Measurements from ENCODE around the gene TMTC4. TPM values are rescaled to one million over a fixed set of nuclear protein-coding genes. Genes with fewer than 3 reads are reported as not detected.
A peak's percentile ranks its signal among the peaks of the same experiment; 100 is the strongest.

The TMTC4 gene
- total RNA-seq, 1 donor from 2014 or later, result 139 TPM

DNA sequence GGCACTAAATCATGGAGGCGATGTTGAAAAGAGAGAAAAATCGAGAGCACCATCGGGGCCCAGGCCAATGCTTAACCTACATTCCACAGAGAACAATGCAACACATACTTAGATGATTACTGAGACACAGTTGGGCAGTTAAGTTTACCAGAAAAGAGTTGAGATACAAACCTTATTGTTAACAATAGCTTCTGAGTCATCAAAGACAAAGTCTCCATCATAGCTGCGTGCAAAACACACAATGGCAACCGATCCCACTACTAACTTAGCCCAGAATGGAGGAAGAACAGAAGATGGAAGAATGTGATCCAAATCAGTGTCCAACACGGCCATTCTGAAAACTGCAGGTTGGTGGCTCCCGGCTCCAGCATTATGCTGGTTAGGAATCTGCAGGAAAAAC is 6.2 kb downstream of the TMTC4 start:
- Mint-ChIP-seq H3K4me3 (ENCODE audit: unreplicated experiment) (no peak overlapping the region), H3K27ac (ENCODE audit: unreplicated experiment) (peak overlapping the region; percentile 76), H3K9me3 (ENCODE audit: unreplicated experiment) (peaks cover 8% of the 10 kb centered on the region), H3K36me3 (ENCODE audit: unreplicated experiment) (no peaks in the 10 kb centered on the region), H3K27me3 (ENCODE audit: unreplicated experiment) (peaks cover 7% of the 10 kb centered on the region), H3K4me1 (ENCODE audit: low read depth, unreplicated experiment) (peaks cover 37% of the 10 kb centered on the region)
- TF ChIP-seq, protein P1, sequence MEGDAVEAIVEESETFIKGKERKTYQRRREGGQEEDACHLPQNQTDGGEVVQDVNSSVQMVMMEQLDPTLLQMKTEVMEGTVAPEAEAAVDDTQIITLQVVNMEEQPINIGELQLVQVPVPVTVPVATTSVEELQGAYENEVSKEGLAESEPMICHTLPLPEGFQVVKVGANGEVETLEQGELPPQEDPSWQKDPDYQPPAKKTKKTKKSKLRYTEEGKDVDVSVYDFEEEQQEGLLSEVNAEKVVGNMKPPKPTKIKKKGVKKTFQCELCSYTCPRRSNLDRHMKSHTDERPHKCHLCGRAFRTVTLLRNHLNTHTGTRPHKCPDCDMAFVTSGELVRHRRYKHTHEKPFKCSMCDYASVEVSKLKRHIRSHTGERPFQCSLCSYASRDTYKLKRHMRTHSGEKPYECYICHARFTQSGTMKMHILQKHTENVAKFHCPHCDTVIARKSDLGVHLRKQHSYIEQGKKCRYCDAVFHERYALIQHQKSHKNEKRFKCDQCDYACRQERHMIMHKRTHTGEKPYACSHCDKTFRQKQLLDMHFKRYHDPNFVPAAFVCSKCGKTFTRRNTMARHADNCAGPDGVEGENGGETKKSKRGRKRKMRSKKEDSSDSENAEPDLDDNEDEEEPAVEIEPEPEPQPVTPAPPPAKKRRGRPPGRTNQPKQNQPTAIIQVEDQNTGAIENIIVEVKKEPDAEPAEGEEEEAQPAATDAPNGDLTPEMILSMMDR (IDR thresholded peaks at IDR 0.05; ENCODE audit: partially characterized antibody, unreplicated experiment), result no peak
- DNase-seq, result no peak

DNA sequence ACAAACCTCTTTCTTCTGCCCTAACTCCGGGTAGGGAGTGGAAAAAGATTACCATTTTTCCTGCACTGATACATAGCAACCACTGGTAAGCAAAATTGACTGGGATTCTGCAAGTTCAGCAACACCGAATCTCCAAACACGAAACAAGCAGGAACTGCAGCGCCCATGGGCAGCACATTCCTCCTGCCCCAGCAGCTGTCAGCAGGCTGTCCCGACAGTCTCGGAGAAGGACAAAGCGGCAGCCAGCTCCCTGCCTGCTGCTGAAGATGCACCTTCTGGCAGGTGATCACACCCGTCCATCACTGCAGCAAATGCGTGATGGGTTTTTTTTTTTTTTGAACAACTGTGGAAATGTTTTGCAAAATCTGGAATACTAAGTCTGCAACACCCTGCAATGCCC is 6.7 kb downstream of the TMTC4 start:
- H3K27me3 Mint-ChIP-seq (ENCODE audit: unreplicated experiment), result peaks cover 2% of the 10 kb centered on the region
- DNase-seq, result peak; percentile 45
- TF ChIP-seq, protein P1 (IDR thresholded peaks at IDR 0.05; ENCODE audit: partially characterized antibody, unreplicated experiment), result no peak
- peak overlapping the region; percentile 76 for H3K27ac Mint-ChIP-seq (ENCODE audit: unreplicated experiment)
- no peak overlapping the region for H3K4me3 Mint-ChIP-seq (ENCODE audit: unreplicated experiment)
- H3K36me3 Mint-ChIP-seq (ENCODE audit: unreplicated experiment), result no peaks in the 10 kb centered on the region
- peaks cover 4% of the 10 kb centered on the region for H3K9me3 Mint-ChIP-seq (ENCODE audit: unreplicated experiment)
- H3K4me1 Mint-ChIP-seq (ENCODE audit: low read depth, unreplicated experiment), result peaks cover 33% of the 10 kb centered on the region

DNA sequence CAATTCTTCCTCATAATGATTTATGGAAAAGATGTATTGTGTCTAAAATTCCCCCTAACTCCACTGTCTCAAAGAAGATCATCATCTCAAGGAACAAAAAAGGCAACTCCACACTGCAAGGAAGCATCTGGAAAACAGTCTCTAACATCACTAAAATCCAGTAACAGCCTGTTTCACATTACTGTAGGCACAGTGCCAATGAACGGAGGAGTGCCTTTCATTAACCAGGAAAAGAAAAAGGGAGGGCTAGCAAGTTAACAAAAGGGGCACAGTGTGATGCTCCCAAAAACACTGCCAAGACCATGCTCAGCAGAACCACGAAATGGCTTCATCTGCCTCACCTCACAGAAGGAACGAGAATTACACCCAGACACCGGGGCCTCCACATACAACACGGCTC is 8.5 kb downstream of the TMTC4 start:
- Mint-ChIP-seq H3K27ac (ENCODE audit: unreplicated experiment) (no peak overlapping the region), H3K9me3 (ENCODE audit: unreplicated experiment) (no peaks in the 10 kb centered on the region), H3K4me1 (ENCODE audit: low read depth, unreplicated experiment) (peaks cover 20% of the 10 kb centered on the region), H3K27me3 (ENCODE audit: unreplicated experiment) (no peaks in the 10 kb centered on the region), H3K36me3 (ENCODE audit: unreplicated experiment) (no peaks in the 10 kb centered on the region), H3K4me3 (ENCODE audit: unreplicated experiment) (no peak overlapping the region)
- TF ChIP-seq, protein P1 (IDR thresholded peaks at IDR 0.05; ENCODE audit: partially characterized antibody, unreplicated experiment), result no peak
- no peak for DNase-seq

DNA sequence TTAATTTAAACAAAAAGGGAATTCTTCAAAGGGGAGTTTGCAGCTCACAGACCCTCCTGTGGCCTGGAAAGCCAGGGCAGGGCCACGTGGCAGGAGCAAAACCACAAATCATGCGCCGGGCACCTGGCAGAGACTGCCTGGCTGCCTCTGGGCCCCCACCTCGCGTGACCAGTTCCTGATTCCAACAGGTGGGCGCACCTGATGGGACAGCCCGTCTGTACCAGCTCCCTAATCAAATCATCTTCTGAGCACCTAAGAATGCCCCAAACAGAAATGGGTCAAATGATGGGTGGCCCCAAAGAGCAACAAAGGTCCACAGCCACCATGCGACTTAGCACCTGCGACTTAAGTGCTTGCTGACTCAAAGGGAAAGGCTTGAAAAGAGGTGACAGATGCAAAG is 9.2 kb downstream of the TMTC4 start:
- DNase-seq, result no peak
- Mint-ChIP-seq H3K4me1 (ENCODE audit: low read depth, unreplicated experiment) (peaks cover 16% of the 10 kb centered on the region), H3K27me3 (ENCODE audit: unreplicated experiment) (peaks cover 2% of the 10 kb centered on the region), H3K4me3 (ENCODE audit: unreplicated experiment) (no peak overlapping the region), H3K9me3 (ENCODE audit: unreplicated experiment) (no peaks in the 10 kb centered on the region), H3K27ac (ENCODE audit: unreplicated experiment) (no peak overlapping the region), H3K36me3 (ENCODE audit: unreplicated experiment) (no peaks in the 10 kb centered on the region)
- TF ChIP-seq, protein P1 (IDR thresholded peaks at IDR 0.05; ENCODE audit: partially characterized antibody, unreplicated experiment), result no peak

DNA sequence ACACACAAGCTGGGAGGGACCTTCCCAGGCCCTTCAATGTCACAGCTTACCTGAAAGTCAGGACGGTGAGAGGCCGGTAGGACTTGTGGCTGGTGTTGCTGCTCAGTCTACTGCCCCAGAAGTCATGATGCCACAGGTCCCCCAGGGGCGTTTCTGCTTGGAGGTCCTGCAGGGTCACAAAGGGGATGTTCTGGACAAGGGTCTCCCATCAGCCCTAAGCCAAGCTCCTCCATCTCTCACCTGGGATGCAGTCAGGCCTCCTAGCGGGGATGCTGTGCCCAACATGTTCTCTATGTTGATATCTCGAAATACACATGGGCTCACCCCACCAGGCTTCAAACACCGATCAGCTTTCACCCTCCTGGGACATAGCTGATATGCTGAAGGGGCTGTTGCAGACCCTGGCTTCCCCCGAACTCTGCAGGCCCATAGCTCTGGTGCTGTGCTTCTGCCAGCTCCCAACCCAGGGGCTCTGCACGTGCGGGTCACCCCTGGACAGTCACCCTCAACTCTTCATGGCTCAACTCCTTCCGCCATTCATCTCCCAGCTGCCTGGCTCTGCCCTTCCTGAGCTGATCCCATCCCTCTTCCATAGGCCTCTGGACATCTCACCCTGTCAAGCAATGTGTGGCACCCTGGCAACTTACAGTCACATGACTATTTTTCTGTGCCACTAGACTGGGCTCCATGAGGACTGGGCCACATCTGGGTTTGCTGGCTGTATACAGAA is 10.3 kb downstream of the TMTC4 start:
- H3K36me3 Mint-ChIP-seq (ENCODE audit: unreplicated experiment), result no peaks in the 10 kb centered on the region
- TF ChIP-seq, protein P1 (IDR thresholded peaks at IDR 0.05; ENCODE audit: partially characterized antibody, unreplicated experiment), result no peak
- H3K27me3 Mint-ChIP-seq (ENCODE audit: unreplicated experiment), result peaks cover 2% of the 10 kb centered on the region

More for the DNA sequence above, 10.3 kb downstream of the TMTC4 start:
- Mint-ChIP-seq H3K4me1 (ENCODE audit: low read depth, unreplicated experiment) (peaks cover 11% of the 10 kb centered on the region), H3K9me3 (ENCODE audit: unreplicated experiment) (no peaks in the 10 kb centered on the region), H3K4me3 (ENCODE audit: unreplicated experiment) (no peak overlapping the region), H3K27ac (ENCODE audit: unreplicated experiment) (no peak overlapping the region)
- DNase-seq, result no peak

All from glutamatergic neuron (in vitro differentiated cells).